Testis (tissue), 3 donors: ENCODE measurements around the gene RNGTT. TPM values are rescaled to one million over a fixed set of nuclear protein-coding genes. Genes with fewer than 3 reads are reported as not detected.

ENCODE experiments used
- DNase-seq: peaks from one replicate; pipeline ENCODE4 v3.0.0-alpha.2; 2019
- H3K27ac ChIP-seq, 2 donors: fragments of 200-600 bp; sonication (generic); one replicate each; pipeline ENCODE4 v1.5.1; 2019
- H3K27me3 ChIP-seq: fragments of 200-600 bp; sonication (generic); one replicate; pipeline ENCODE4 v1.5.1; 2019
- H3K36me3 ChIP-seq: fragments of 200-600 bp; sonication (generic); one replicate; pipeline ENCODE4 v1.5.1; 2017; ENCODE audit warnings: low read depth; ENCODE audit errors: missing control alignments
- H3K4me1 ChIP-seq: fragments of 200-600 bp; sonication (generic); one replicate; pipeline ENCODE4 v1.5.1; 2019
- H3K4me3 ChIP-seq, 2 donors: fragments of 200-600 bp; sonication (generic); one replicate each; pipeline ENCODE4 v1.5.1; 2017 to 2019
- H3K9me3 ChIP-seq: fragments of 200-600 bp; sonication (generic); one replicate; pipeline ENCODE4 v1.5.1; 2017
- POLR2A ChIP-seq: fragments of 450-650 bp; IDR thresholded peaks from one replicate; pipeline ENCODE4 v1.6.1; 2017; ENCODE audit warnings: antibody characterized with exemption, mild to moderate bottlenecking, moderate library complexity
- WGBS, 2 donors: methylation state at CpG; one replicate each; pipeline ENCODE4 v1.1.5; 2018; 5-methylcytosine and 5-hydroxymethylcytosine counted together
- intact Hi-C: fragments of 100-400 bp; cut with DNase I; formaldehyde crosslinking; loops from one replicate; pipeline ENCODE4 v1.15.1; 2023; ENCODE audit warnings: low total_unique reads
- polyA plus RNA-seq: library from polyadenylated mRNA; stranded (reverse); fragments of 350-450 nt; fragmentation: Illumina TruSeq; extraction: RNeasy Lipid Tissue Mini Kit (QIAGEN cat#74804); gene quantifications from one replicate; pipeline ENCODE4 v1.2.3, GENCODE V29; 2014; ENCODE audit warnings: low read depth, low replicate concordance; ENCODE audit not compliant: insufficient read depth
- total RNA-seq, 2 donors: library from RNA; depleted of rRNA; stranded (reverse); fragments of >200 nt; gene quantifications; one replicate each; pipeline ENCODE4 v1.2.3, GENCODE V29; 2016
- TF ChIP-seq, protein P1 (sequence below), 3 experiments: fragments of 450-650 bp in 2 of 3; fragments of 200-600 bp in 1 of 3; sonication (generic) in 1 of 3; IDR thresholded peaks; one replicate each; pipeline ENCODE4 v1.5.1; 2016 to 2019; ENCODE audit warnings: antibody characterized with exemption in 3 of 3, mild to moderate bottlenecking in 2 of 3, moderate library complexity in 1 of 3

The RNGTT gene
- total and polyA plus RNA-seq, 3 donors from 2014 or later = 19.4 to 27.0 (median 22.1) TPM

DNA sequence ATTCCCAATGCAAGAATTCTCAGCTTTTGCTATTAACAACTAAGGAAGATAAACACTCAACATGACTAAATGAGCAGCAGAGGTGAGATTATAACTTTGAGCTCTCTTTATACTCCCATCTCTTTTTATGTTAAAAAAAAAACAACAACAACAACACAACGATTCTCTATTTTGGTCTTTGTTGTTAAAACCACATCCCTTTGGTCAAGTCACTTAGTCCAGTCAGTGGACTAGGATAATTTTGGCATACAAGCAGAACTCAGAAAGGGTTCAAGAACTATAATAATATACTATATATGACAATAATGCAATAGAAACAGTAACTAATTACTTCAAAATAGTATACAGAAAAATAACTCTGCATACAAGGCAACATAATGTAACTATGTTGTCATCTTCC lies 312.4 kb downstream of the RNGTT start:
- DNase-seq = no peak
- no peak for TF ChIP-seq POLR2A
- TF ChIP-seq, protein P1, sequence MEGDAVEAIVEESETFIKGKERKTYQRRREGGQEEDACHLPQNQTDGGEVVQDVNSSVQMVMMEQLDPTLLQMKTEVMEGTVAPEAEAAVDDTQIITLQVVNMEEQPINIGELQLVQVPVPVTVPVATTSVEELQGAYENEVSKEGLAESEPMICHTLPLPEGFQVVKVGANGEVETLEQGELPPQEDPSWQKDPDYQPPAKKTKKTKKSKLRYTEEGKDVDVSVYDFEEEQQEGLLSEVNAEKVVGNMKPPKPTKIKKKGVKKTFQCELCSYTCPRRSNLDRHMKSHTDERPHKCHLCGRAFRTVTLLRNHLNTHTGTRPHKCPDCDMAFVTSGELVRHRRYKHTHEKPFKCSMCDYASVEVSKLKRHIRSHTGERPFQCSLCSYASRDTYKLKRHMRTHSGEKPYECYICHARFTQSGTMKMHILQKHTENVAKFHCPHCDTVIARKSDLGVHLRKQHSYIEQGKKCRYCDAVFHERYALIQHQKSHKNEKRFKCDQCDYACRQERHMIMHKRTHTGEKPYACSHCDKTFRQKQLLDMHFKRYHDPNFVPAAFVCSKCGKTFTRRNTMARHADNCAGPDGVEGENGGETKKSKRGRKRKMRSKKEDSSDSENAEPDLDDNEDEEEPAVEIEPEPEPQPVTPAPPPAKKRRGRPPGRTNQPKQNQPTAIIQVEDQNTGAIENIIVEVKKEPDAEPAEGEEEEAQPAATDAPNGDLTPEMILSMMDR (IDR thresholded peaks at IDR 0.05) = no peak
- H3K27ac ChIP-seq = no peak overlapping the region
- H3K9me3 ChIP-seq = no peaks in the 10 kb centered on the region
- H3K4me3 ChIP-seq = no peak overlapping the region
- 80 to 85% methylated on average over 1 of the region's 1 CpG for WGBS, 2 donors
- H3K36me3 ChIP-seq = no peaks in the 10 kb centered on the region
- intact Hi-C loops = no loop called here
- no peaks in the 10 kb centered on the region for H3K4me1 ChIP-seq
- H3K27me3 ChIP-seq = no peaks in the 10 kb centered on the region

DNA sequence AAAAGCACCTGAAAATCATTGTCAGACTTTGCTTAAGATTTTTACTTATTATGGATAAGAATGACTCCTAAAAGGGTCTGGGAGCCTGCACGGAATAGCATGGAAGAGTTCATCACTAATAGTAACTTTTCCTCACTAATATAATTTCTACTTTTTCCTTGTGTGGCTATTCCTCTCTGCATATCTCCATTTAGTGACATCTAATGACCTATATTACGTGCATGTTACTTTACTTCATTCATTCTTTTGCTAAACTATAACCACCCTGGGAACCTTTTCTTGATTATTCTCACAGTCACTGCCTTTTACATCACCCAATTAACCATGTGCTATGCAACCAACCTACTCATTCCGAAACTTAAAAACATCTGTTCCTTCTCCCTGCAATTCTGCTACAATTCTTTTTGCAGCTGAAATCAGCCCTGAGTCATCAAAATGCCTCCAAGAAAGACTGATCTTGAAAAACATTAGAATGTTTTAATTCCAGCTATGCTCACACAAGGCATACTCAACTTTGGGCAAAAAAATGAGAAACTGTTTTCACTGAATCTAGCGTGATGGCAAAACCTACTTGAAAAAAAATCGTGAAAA lies 313.3 kb downstream of the RNGTT start:
- Histone ChIP-seq H3K4me3 (no peak overlapping the region), H3K36me3 (no peaks in the 10 kb centered on the region), H3K9me3 (no peaks in the 10 kb centered on the region), H3K27me3 (no peaks in the 10 kb centered on the region), H3K4me1 (no peaks in the 10 kb centered on the region), H3K27ac (no peak overlapping the region)
- TF ChIP-seq, protein P1 (IDR thresholded peaks at IDR 0.05) = no peak
- TF ChIP-seq POLR2A = no peak
- WGBS, 2 donors = 74 to 87% methylated on average over 5 of the region's 5 CpGs
- intact Hi-C loops = no loop called here
- no peak for DNase-seq

DNA sequence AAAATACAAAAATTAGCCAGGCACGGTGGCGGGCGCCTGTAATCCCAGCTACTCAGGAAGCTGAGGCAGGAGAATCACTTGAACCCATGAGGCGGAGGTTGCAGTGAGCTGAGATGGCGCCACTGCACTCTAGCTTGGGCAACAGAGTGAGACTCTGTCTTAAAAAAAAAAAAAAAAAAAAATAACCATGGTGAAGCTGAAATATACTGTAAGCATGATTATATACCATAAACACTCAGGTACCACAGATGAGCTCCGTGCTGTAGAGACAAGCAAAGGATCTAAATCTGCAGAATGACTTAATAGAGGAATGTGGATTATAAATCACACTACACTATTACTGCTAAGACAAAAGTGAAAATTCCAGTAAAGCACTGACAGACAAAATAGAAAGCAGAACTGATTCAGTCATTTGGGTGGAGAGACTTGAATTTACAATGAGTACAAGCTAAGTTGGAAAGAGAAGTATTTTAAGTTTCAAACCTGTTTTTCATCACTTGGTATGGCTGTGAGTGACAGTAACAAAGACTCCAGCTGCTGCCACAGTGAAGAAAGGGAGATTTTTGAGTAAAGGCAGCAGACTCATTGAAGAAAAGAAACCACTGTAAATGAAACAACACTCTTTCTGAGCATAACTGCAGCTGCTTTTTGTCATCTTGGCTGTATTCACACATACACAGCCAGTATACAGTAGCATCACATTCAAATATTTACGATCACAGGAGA lies 322.1 kb downstream of the RNGTT start:
- no peaks in the 10 kb centered on the region for H3K9me3 ChIP-seq
- WGBS, 2 donors = 84 to 90% methylated on average over 7 of the region's 7 CpGs

DNA sequence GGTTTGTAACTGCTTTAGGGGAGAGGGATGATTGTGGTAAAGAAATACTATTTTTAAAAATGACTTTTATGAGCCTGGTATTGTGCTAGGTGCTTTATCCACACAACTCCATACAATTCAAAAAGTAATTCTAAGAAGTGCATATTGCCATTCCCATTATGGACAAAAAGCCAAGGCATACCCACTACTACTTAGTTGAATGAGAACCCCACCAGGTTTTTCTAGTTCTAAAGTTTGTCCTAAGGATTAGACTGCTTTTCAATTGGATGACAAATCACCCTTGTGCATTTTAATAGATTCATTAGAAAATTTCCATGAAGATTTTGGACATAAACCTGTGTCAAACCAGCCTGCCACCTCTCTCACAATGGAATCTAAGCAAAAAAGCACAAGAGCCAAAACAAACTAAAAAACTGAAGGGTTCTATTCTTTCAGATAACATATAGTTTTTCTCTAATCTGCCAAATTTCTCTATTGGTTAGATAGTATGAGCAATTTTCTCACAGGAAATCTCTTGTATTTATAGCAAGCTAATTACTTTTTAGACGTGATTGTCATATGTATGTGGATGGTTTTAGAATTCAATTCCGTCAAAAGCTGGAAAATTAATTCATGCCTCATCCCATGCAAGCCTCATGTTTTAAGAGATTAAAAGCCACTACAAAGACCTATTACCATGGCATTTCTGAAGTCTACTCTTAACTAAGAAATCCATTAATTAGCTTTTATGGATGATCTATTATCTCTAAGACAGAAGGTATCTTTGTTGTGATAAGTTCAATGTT lies 325.5 kb downstream of the RNGTT start:
- H3K4me3 ChIP-seq = no peak overlapping the region
- no peak overlapping the region for H3K27ac ChIP-seq
- TF ChIP-seq, protein P1 (IDR thresholded peaks at IDR 0.05) = no peak
- TF ChIP-seq POLR2A = no peak
- intact Hi-C loops = no loop called here
- no peaks in the 10 kb centered on the region for H3K36me3 ChIP-seq
- WGBS, 2 donors = 73 to 77% methylated on average over 2 of the region's 2 CpGs
- no peaks in the 10 kb centered on the region for H3K9me3 ChIP-seq
- DNase-seq = no peak
- no peaks in the 10 kb centered on the region for H3K27me3 ChIP-seq
- H3K4me1 ChIP-seq = no peaks in the 10 kb centered on the region

More for the DNA sequence above, 322.1 kb downstream of the RNGTT start:
- intact Hi-C loops = no loop called here
- no peak for TF ChIP-seq POLR2A
- TF ChIP-seq, protein P1 (IDR thresholded peaks at IDR 0.05) = no peak
- Histone ChIP-seq H3K36me3 (no peaks in the 10 kb centered on the region), H3K4me1 (no peaks in the 10 kb centered on the region), H3K27ac (no peak overlapping the region), H3K4me3 (no peak overlapping the region), H3K27me3 (no peaks in the 10 kb centered on the region)
- no peak for DNase-seq
